Right lobe of liver (tissue), 4 donors: ENCODE results near the gene PLA2G2C.

Experiments used
- CTCF ChIP-seq, 4 donors: fragments of 200-600 bp in 3 of 4; fragments of 450-650 bp in 1 of 4; IDR thresholded peaks; one replicate each; pipeline versions ENCODE4 v1.5.1 to v1.8.0; 2016 to 2022; ENCODE audit warnings: antibody characterized with exemption in 4 of 4, mild to moderate bottlenecking in 2 of 4
- POLR2A ChIP-seq: fragments of 450-650 bp; IDR thresholded peaks from one replicate; pipeline ENCODE4 v1.6.1; 2017; ENCODE audit warnings: antibody characterized with exemption, mild to moderate bottlenecking
- donor health status: DM: no; HTN: no; CAD: no.
- donor health status: DM: no; HTN: no; CAD: no.
- donor health status: DM: no; HTN: yes; CAD: no.

- TF ChIP-seq CTCF (IDR thresholded peaks at IDR 0.05) (no peak), POLR2A (no peak)
Measured at GRCh38 chr1:20166051-20166450, 20.3 kb downstream of the PLA2G2C start.
